ENCODE results near the gene CDK19.
"Not testable (repeated sequence)": the region's sequence is repeated elsewhere in the genome, so short reads cannot be mapped to it uniquely, and the experiment has no call there.

CDK19 gene

GRCh38 chr6:110815411-110816409, at the start of gene CDK19:
CDK19 (minus strand) TSS chr6:110815469; CDS start chr6:110815136, 333 bp downstream.
- peak; percentile 99 for DNase-seq (ENCODE audit: low read depth, low spot score)

GRCh38 chr6:110864824-110865223, 49.6 kb upstream of the CDK19 start:
- DNase-seq (ENCODE audit: low read depth, low spot score), result no peak

GRCh38 chr6:110859335-110859792, 44.1 kb upstream of the CDK19 start:
- DNase-seq (ENCODE audit: low read depth, low spot score), result no peak

- DNase-seq (ENCODE audit: low read depth, low spot score), result no peak
Measured at GRCh38 chr6:110858562-110859214, 43.4 kb upstream of the CDK19 start.

GRCh38 chr6:110858016-110858415, 42.7 kb upstream of the CDK19 start:
- DNase-seq (ENCODE audit: low read depth, low spot score), result no peak

GRCh38 chr6:110856296-110856695, 41.0 kb upstream of the CDK19 start:
- DNase-seq (ENCODE audit: low read depth, low spot score), result no peak

- peak; percentile 16 for DNase-seq (ENCODE audit: low read depth, low spot score)
Measured at GRCh38 chr6:110853754-110854477, 38.6 kb upstream of the CDK19 start.

GRCh38 chr6:110852773-110853172, 37.5 kb upstream of the CDK19 start:
- no peak for DNase-seq (ENCODE audit: low read depth, low spot score)

- no peak for DNase-seq (ENCODE audit: low read depth, low spot score)
Measured at GRCh38 chr6:110849781-110850180, 34.5 kb upstream of the CDK19 start.

GRCh38 chr6:110841266-110841665, 26.0 kb upstream of the CDK19 start:
- DNase-seq (ENCODE audit: low read depth, low spot score), result no peak

GRCh38 chr6:110835751-110836150, 20.5 kb upstream of the CDK19 start:
- not testable (repeated sequence) for DNase-seq (ENCODE audit: low read depth, low spot score)

GRCh38 chr6:110833831-110834230, 18.6 kb upstream of the CDK19 start:
- no peak for DNase-seq (ENCODE audit: low read depth, low spot score)

- DNase-seq (ENCODE audit: low read depth, low spot score), result no peak
Measured at GRCh38 chr6:110831405-110831804, 16.1 kb upstream of the CDK19 start.

- no peak for DNase-seq (ENCODE audit: low read depth, low spot score)
Measured at GRCh38 chr6:110828396-110828795, 13.1 kb upstream of the CDK19 start.

GRCh38 chr6:110826236-110827129, 11.2 kb upstream of the CDK19 start:
- DNase-seq (ENCODE audit: low read depth, low spot score), result no peak

GRCh38 chr6:110823146-110823545, 7.9 kb upstream of the CDK19 start:
- no peak for DNase-seq (ENCODE audit: low read depth, low spot score)

- no peak for DNase-seq (ENCODE audit: low read depth, low spot score)
Measured at GRCh38 chr6:110822249-110822648, 7.0 kb upstream of the CDK19 start.

- DNase-seq (ENCODE audit: low read depth, low spot score), result no peak
Measured at GRCh38 chr6:110816677-110817076, 1.4 kb upstream of the CDK19 start.

GRCh38 chr6:110815015-110815410, 256 bp downstream of the CDK19 start:
- DNase-seq (ENCODE audit: low read depth, low spot score), result no peak

- DNase-seq (ENCODE audit: low read depth, low spot score), result peak; percentile 78
Measured at GRCh38 chr6:110814102-110815014, 911 bp downstream of the CDK19 start.

Measured in astrocyte of the hippocampus (primary cell).